Measurements from ENCODE around the gene IQGAP2.

DNA sequence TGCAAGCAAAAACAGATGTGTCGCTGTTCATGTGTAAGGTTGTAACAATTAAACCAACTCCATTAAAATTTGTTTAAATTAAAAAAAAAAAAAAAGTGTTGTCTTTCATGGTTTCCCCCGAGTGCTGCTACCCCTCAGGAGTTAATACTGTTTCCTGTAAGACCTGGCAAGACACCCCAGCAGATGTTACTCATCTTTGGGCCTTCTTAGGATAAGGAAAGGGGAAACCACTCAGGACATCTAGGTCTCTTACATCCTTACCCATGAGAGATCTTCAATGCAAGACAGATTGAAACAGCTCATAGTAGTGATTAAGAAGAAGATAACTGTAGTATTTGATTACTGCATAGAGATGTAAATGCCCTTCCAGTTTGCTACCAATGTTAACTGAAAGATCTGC is 279.3 kb downstream of the IQGAP2 start:
- TF ChIP-seq POLR2A (IDR thresholded peaks at IDR 0.05; ENCODE audit: low read length): no peak
- no peak for TF ChIP-seq GATA1 (IDR thresholded peaks at IDR 0.05; ENCODE audit: low read depth, low read length)

Data from erythroblast (primary cell).